K562 (cell line): Measurements from ENCODE around the gene SHLD2. TPM values are rescaled to one million over a fixed set of nuclear protein-coding genes. Genes with fewer than 3 reads are reported as not detected.

Experiments used
- CREM ChIP-seq: IDR thresholded peaks from 2 replicates; pipeline ENCODE4 v1.6.1; 2014; ENCODE audit warnings: antibody characterized with exemption, low read depth
- FOXK1 ChIP-seq: sonication (generic); formaldehyde crosslinking; IDR thresholded peaks from 2 replicates; pipeline ENCODE4 v1.8.0; 2022; ENCODE audit warnings: missing genetic modification reagents, mild to moderate bottlenecking, borderline replicate concordance
- MXI1 ChIP-seq: IDR thresholded peaks from 2 replicates; pipeline ENCODE4 v1.6.1; 2011; ENCODE audit warnings: low read depth, mild to moderate bottlenecking, improper control_type of control experiment, low read length
- NR2C2 ChIP-seq, 2 experiments: fragments of 200-800 bp in 1 of 2; sonication (Bioruptor generic) in 1 of 2; sonication (generic) in 1 of 2; formaldehyde crosslinking in 1 of 2; IDR thresholded peaks; 2 replicates each; pipeline versions ENCODE4 v1.6.1 to v1.8.0; 2016 to 2022; ENCODE audit warnings: mild to moderate bottlenecking in 1 of 2, missing compliant biosample characterization in 1 of 2, missing genetic modification characterization in 1 of 2, missing genetic modification reagents in 1 of 2
- POLR2AphosphoS5 ChIP-seq: IDR thresholded peaks from 2 replicates; pipeline ENCODE4 v1.6.1; 2011; ENCODE audit warnings: mild to moderate bottlenecking, low read depth, low read length, moderate library complexity; ENCODE audit not compliant: control insufficient read depth, insufficient read depth
- SAP30 ChIP-seq: fragments of 200-600 bp; sonication (generic); IDR thresholded peaks from 2 replicates; pipeline ENCODE4 v1.6.1; 2012; ENCODE audit warnings: borderline replicate concordance, low read depth, mild to moderate bottlenecking, moderate library complexity, low read length, control low read depth, inconsistent platforms; ENCODE audit not compliant: insufficient read depth, poor library complexity, severe bottlenecking
- SUPT5H ChIP-seq: fragments of 450-650 bp; IDR thresholded peaks from 2 replicates; pipeline ENCODE4 v1.6.1; 2016
- WHSC1 ChIP-seq: IDR thresholded peaks from one replicate; pipeline ENCODE4 v1.6.1; 2012; ENCODE audit warnings: low read length, control low read depth, inconsistent platforms
- ZBTB17 ChIP-seq: fragments of 450-650 bp; formaldehyde crosslinking; IDR thresholded peaks from 2 replicates; pipeline ENCODE4 v1.4.0; 2020; ENCODE audit warnings: mild to moderate bottlenecking
- ZNF121 ChIP-seq: sonication (generic); formaldehyde crosslinking; conservative IDR thresholded peaks from 2 replicates; pipeline ENCODE4 v1.8.0; 2022; ENCODE audit warnings: missing genetic modification reagents
- ZNF134 ChIP-seq: fragments of 250-450 bp; sonication (Bioruptor Pico); conservative IDR thresholded peaks from 2 replicates; pipeline ENCODE4 v1.4.0; 2020
- polyA plus RNA-seq, 8 experiments: library from polyadenylated mRNA; depleted of rRNA in 4 of 8; stranded (reverse) in 5 of 8; unstranded in 3 of 8; fragments of >200 nt; fragmentation: Nextera tagmentation in 2 of 8; fragmentation: Illumina TruSeq in 1 of 8; extraction: Ambion mirVana in 2 of 8; extraction: Trizol in 1 of 8; gene quantifications; 2 replicates each; pipeline versions ENCODE4 v1.2.1 to v1.2.3, GENCODE V29; 2011 to 2014; ENCODE audit warnings: inconsistent platforms in 1 of 8, missing spikeins in 1 of 8
- total RNA-seq, 7 experiments: library from RNA; depleted of rRNA in 6 of 7; stranded (reverse); fragments of >200 nt in 6 of 7; fragmentation: Illumina TruSeq in 2 of 7; extraction: Trizol in 2 of 7; gene quantifications; 2 replicates each; pipeline versions ENCODE4 v1.2.1 to v1.2.3, GENCODE V29; 2011 to 2021; ENCODE audit warnings: low replicate concordance in 1 of 7
- TF ChIP-seq, protein P1 (sequence below), 2 experiments: fragments of 450-650 bp in 1 of 2; sonication (generic) in 1 of 2; formaldehyde crosslinking in 1 of 2; IDR thresholded peaks; 2 replicates each; pipeline versions ENCODE4 v1.7.1 to v1.9.0; 2016 to 2022; ENCODE audit warnings: inconsistent platforms in 1 of 2, mild to moderate bottlenecking in 1 of 2, missing genetic modification reagents in 1 of 2
- TF ChIP-seq, protein P2 (sequence below): sonication (generic); formaldehyde crosslinking; IDR thresholded peaks from 2 replicates; pipeline ENCODE4 v1.9.0; 2022; ENCODE audit warnings: mild to moderate bottlenecking, missing genetic modification reagents
- TF ChIP-seq, protein P3 (sequence below): sonication (generic); formaldehyde crosslinking; IDR thresholded peaks from 2 replicates; pipeline ENCODE4 v1.4.0; 2020; ENCODE audit warnings: mild to moderate bottlenecking, missing genetic modification reagents

The SHLD2 gene
- total and polyA plus RNA-seq, 9 of the 15 experiments (the other 6 are each of a cell fraction or from before 2014, with no cell fraction given): 21.6 to 51.2 (median 39.4) TPM

DNA sequence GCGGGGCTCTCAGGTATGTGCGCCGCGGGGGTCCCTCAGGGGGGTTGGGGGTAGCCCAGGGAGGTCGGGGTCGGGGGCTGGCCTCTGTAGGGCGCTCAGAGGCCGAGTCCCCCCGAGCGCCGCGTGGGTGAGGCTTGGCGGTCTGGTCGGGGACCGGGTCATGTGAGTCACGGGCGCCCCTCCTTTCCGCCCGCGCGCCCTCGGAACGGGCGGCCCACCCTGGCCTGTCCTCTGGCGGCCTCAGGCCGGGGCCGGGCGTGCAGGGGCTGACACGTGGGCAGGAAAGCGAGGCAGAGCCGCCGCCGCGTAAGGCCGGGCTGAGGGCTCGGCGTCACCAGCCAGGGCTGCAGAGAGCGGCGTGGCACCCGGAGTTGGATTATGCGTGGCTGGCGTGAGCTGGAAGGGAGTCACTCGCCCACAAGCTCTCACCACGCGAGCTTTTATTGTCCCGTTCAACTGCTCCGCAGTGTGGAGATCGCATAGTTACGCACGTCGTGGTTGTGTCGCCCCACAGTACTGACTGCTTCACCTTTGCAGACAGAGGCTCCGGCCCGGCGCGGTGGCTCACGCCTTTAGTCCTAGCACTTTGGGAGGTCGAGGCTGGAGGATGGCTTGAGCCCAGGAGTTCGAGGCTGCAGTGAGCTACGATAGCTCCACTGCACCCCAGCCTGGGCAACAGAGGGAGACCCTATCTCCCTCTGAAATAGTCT is 385 bp downstream of the SHLD2 start (continued):
- TF ChIP-seq CREM (0 out of 2 replicates have a peak, but pooled peaks have one; percentile 27), ZBTB17 (CRISPR knock-in tag) (peak; percentile 81), ZNF134 (peak; percentile 59), WHSC1 (no peak), SAP30 (peak; percentile 66), ZNF121 (peak; percentile 66), MXI1 (peak; percentile 71), SUPT5H (peak; percentile 52), POLR2AphosphoS5 (no peak; the same call in 1 of the 2 replicates), FOXK1 (CRISPR knock-in tag) (no peak), NR2C2 (CRISPR knock-in tag; IDR thresholded peaks at IDR 0.05) (no peak), NR2C2 (tag; IDR thresholded peaks at IDR 0.05) (peak; percentile 15; the same call in 1 of the 2 replicates)
- TF ChIP-seq, protein P1, sequence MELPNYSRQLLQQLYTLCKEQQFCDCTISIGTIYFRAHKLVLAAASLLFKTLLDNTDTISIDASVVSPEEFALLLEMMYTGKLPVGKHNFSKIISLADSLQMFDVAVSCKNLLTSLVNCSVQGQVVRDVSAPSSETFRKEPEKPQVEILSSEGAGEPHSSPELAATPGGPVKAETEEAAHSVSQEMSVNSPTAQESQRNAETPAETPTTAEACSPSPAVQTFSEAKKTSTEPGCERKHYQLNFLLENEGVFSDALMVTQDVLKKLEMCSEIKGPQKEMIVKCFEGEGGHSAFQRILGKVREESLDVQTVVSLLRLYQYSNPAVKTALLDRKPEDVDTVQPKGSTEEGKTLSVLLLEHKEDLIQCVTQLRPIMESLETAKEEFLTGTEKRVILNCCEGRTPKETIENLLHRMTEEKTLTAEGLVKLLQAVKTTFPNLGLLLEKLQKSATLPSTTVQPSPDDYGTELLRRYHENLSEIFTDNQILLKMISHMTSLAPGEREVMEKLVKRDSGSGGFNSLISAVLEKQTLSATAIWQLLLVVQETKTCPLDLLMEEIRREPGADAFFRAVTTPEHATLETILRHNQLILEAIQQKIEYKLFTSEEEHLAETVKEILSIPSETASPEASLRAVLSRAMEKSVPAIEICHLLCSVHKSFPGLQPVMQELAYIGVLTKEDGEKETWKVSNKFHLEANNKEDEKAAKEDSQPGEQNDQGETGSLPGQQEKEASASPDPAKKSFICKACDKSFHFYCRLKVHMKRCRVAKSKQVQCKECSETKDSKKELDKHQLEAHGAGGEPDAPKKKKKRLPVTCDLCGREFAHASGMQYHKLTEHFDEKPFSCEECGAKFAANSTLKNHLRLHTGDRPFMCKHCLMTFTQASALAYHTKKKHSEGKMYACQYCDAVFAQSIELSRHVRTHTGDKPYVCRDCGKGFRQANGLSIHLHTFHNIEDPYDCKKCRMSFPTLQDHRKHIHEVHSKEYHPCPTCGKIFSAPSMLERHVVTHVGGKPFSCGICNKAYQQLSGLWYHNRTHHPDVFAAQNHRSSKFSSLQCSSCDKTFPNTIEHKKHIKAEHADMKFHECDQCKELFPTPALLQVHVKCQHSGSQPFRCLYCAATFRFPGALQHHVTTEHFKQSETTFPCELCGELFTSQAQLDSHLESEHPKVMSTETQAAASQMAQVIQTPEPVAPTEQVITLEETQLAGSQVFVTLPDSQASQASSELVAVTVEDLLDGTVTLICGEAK (IDR thresholded peaks at IDR 0.05): no peak
- TF ChIP-seq, protein P1 (CRISPR knock-in tag; IDR thresholded peaks at IDR 0.05): no peak
- TF ChIP-seq, protein P2, sequence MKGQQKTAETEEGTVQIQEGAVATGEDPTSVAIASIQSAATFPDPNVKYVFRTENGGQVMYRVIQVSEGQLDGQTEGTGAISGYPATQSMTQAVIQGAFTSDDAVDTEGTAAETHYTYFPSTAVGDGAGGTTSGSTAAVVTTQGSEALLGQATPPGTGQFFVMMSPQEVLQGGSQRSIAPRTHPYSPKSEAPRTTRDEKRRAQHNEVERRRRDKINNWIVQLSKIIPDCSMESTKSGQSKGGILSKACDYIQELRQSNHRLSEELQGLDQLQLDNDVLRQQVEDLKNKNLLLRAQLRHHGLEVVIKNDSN (CRISPR knock-in tag): peak; percentile 79
- TF ChIP-seq, protein P3, sequence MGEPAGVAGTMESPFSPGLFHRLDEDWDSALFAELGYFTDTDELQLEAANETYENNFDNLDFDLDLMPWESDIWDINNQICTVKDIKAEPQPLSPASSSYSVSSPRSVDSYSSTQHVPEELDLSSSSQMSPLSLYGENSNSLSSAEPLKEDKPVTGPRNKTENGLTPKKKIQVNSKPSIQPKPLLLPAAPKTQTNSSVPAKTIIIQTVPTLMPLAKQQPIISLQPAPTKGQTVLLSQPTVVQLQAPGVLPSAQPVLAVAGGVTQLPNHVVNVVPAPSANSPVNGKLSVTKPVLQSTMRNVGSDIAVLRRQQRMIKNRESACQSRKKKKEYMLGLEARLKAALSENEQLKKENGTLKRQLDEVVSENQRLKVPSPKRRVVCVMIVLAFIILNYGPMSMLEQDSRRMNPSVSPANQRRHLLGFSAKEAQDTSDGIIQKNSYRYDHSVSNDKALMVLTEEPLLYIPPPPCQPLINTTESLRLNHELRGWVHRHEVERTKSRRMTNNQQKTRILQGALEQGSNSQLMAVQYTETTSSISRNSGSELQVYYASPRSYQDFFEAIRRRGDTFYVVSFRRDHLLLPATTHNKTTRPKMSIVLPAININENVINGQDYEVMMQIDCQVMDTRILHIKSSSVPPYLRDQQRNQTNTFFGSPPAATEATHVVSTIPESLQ (CRISPR knock-in tag): no peak
